Esophagus (tissue), 2 donors: Measurements from ENCODE around the gene DET1. TPM values are rescaled to one million over a fixed set of nuclear protein-coding genes. Genes with fewer than 3 reads are reported as not detected.
"Not testable (repeated sequence)": the region's sequence is repeated elsewhere in the genome, so short reads cannot be mapped to it uniquely, and the experiment has no call there.

Source experiments
- H3K27ac ChIP-seq, 2 donors: one replicate each; pipeline ENCODE4 v1.5.1; 2013; ENCODE audit warnings: low read depth in 2 of 2, mild to moderate bottlenecking in 2 of 2, inconsistent platforms in 1 of 2, low read length in 1 of 2, moderate library complexity in 1 of 2
- H3K27me3 ChIP-seq, 2 donors: one replicate each; pipeline ENCODE4 v1.6.1; 2013; ENCODE audit warnings: low read length in 2 of 2, control low read depth in 1 of 2, mild to moderate bottlenecking in 1 of 2; ENCODE audit not compliant: insufficient read depth in 2 of 2, control insufficient read depth in 1 of 2
- H3K36me3 ChIP-seq, 2 donors: one replicate each; pipeline ENCODE4 v1.6.1; 2013; ENCODE audit warnings: low read length in 1 of 2; ENCODE audit not compliant: control insufficient read depth in 2 of 2, insufficient read depth in 2 of 2
- H3K4me1 ChIP-seq, 2 donors: one replicate each; pipeline ENCODE4 v1.6.1; 2013; ENCODE audit warnings: low read length in 1 of 2; ENCODE audit not compliant: control insufficient read depth in 2 of 2, insufficient read depth in 2 of 2
- H3K4me3 ChIP-seq, 2 donors: one replicate each; pipeline ENCODE4 v1.5.1; 2013; ENCODE audit warnings: low read length in 2 of 2, mild to moderate bottlenecking in 2 of 2, low read depth in 1 of 2, moderate library complexity in 1 of 2
- H3K9me3 ChIP-seq, 2 donors: one replicate each; pipeline ENCODE4 v1.6.1; 2013; ENCODE audit warnings: mild to moderate bottlenecking in 2 of 2, low read depth in 1 of 2, low read length in 1 of 2, moderate library complexity in 1 of 2; ENCODE audit not compliant: control insufficient read depth in 2 of 2, insufficient read depth in 1 of 2
- WGBS, 2 donors: extraction: QIAGEN DNeasy Blood & Tissue Kit; methylation state at CpG; one replicate each; pipeline ENCODE4 v1.1.7; 2013; 5-methylcytosine and 5-hydroxymethylcytosine counted together
- polyA plus RNA-seq, 2 donors: library from polyadenylated mRNA; stranded (reverse); fragments of 200-250 nt; gene quantifications; one replicate each; pipeline ENCODE4 v1.2.3, GENCODE V29; 2013
- donor health status: healthy with polysubstance abuse.
- donor health status: Bipolar disorder and iron deficiency.

DET1 gene
- polyA plus RNA-seq, 2 donors = 0.82 to 0.92 TPM

- no peaks in the 10 kb centered on the region for H3K4me1 ChIP-seq
- no peaks in the 10 kb centered on the region for H3K9me3 ChIP-seq
- no peak overlapping the region for H3K4me3 ChIP-seq
- no peaks in the 10 kb centered on the region for H3K36me3 ChIP-seq
- no peaks in the 10 kb centered on the region for H3K27me3 ChIP-seq
- WGBS, 2 donors = 82 to 88% methylated on average over 8 of the region's 8 CpGs
- no peak overlapping the region for H3K27ac ChIP-seq
Measured at GRCh38 chr15:88542342-88542733, 4.1 kb downstream of the DET1 start.

GRCh38 chr15:88541709-88542341 lies 4.7 kb downstream of the DET1 start:
- no peaks in the 10 kb centered on the region for H3K9me3 ChIP-seq
- no peaks in the 10 kb centered on the region for H3K27me3 ChIP-seq
- H3K4me3 ChIP-seq = no peak overlapping the region
- H3K27ac ChIP-seq = no peak overlapping the region
- no peaks in the 10 kb centered on the region for H3K36me3 ChIP-seq
- WGBS, 2 donors = 91 to 92% methylated on average over 16 of the region's 16 CpGs
- no peaks in the 10 kb centered on the region for H3K4me1 ChIP-seq

- H3K27me3 ChIP-seq, H3K4me3 ChIP-seq, H3K4me1 ChIP-seq, H3K36me3 ChIP-seq, H3K27ac ChIP-seq, H3K9me3 ChIP-seq: not testable (repeated sequence)
- whole genome bisulfite sequencing, 2 donors = 93 to 95% methylated on average over 5 to 7 of the region's 9 CpGs
Measured at GRCh38 chr15:88541111-88541510, 5.4 kb downstream of the DET1 start.

- H3K27me3 ChIP-seq, H3K36me3 ChIP-seq: not testable (repeated sequence)
- WGBS, 2 donors = 18 to 32% methylated on average over 1 to 2 of the region's 2 CpGs
Measured at GRCh38 chr15:88540350-88540749, 6.1 kb downstream of the DET1 start.

GRCh38 chr15:88539441-88539840 lies 7.0 kb downstream of the DET1 start:
- Histone ChIP-seq H3K4me3 (no peak overlapping the region), H3K36me3 (no peaks in the 10 kb centered on the region), H3K27ac (no peak overlapping the region), H3K9me3 (no peaks in the 10 kb centered on the region), H3K4me1 (no peaks in the 10 kb centered on the region), H3K27me3 (no peaks in the 10 kb centered on the region)
- WGBS, 2 donors = 58 to 81% methylated on average over 4 of the region's 4 CpGs

More at GRCh38 chr15:88540350-88540749, 6.1 kb downstream of the DET1 start:
- not testable (repeated sequence) for H3K4me1 ChIP-seq, H3K9me3 ChIP-seq, H3K27ac ChIP-seq, H3K4me3 ChIP-seq

GRCh38 chr15:88538972-88539371 lies 7.5 kb downstream of the DET1 start:
- H3K9me3 ChIP-seq = no peaks in the 10 kb centered on the region
- no peaks in the 10 kb centered on the region for H3K27me3 ChIP-seq
- H3K4me3 ChIP-seq = no peak overlapping the region
- no peaks in the 10 kb centered on the region for H3K4me1 ChIP-seq
- H3K27ac ChIP-seq = no peak overlapping the region
- no peaks in the 10 kb centered on the region for H3K36me3 ChIP-seq
- WGBS, 2 donors = 82 to 84% methylated on average over 9 of the region's 9 CpGs

- no peak overlapping the region for H3K4me3 ChIP-seq
- 88 to 89% methylated on average over 7 of the region's 7 CpGs for WGBS, 2 donors
- H3K36me3 ChIP-seq = no peaks in the 10 kb centered on the region
- H3K27me3 ChIP-seq = no peaks in the 10 kb centered on the region
- H3K9me3 ChIP-seq = no peaks in the 10 kb centered on the region
- H3K4me1 ChIP-seq = no peaks in the 10 kb centered on the region
- H3K27ac ChIP-seq = no peak overlapping the region
Measured at GRCh38 chr15:88537591-88538317, 8.7 kb downstream of the DET1 start.

- no peaks in the 10 kb centered on the region for H3K27me3 ChIP-seq
- no peaks in the 10 kb centered on the region for H3K4me1 ChIP-seq
- peaks cover 4 to 5% of the 10 kb centered on the region in 2 donors for H3K36me3 ChIP-seq
- WGBS, 2 donors = 97 to 98% methylated on average over 3 of the region's 3 CpGs
- H3K9me3 ChIP-seq = no peaks in the 10 kb centered on the region
- H3K4me3 ChIP-seq = no peak overlapping the region
- no peak overlapping the region for H3K27ac ChIP-seq
Measured at GRCh38 chr15:88535607-88536313, 10.7 kb downstream of the DET1 start.

GRCh38 chr15:88535100-88535499 lies 11.4 kb downstream of the DET1 start:
- Histone ChIP-seq H3K4me1 (no peaks in the 10 kb centered on the region), H3K27me3 (no peaks in the 10 kb centered on the region), H3K36me3 (peaks cover 6 to 7% of the 10 kb centered on the region in 2 donors), H3K27ac (no peak overlapping the region), H3K4me3 (no peak overlapping the region), H3K9me3 (no peaks in the 10 kb centered on the region)
